ENCODE results near the gene ELAVL2. TPM values are rescaled to one million over a fixed set of nuclear protein-coding genes. Genes with fewer than 3 reads are reported as not detected.

Gene ELAVL2
- total and polyA plus RNA-seq, 2 of the 4 experiments (the other 2 are of a cell fraction) = 0.36 TPM; not detected in 1

DNA sequence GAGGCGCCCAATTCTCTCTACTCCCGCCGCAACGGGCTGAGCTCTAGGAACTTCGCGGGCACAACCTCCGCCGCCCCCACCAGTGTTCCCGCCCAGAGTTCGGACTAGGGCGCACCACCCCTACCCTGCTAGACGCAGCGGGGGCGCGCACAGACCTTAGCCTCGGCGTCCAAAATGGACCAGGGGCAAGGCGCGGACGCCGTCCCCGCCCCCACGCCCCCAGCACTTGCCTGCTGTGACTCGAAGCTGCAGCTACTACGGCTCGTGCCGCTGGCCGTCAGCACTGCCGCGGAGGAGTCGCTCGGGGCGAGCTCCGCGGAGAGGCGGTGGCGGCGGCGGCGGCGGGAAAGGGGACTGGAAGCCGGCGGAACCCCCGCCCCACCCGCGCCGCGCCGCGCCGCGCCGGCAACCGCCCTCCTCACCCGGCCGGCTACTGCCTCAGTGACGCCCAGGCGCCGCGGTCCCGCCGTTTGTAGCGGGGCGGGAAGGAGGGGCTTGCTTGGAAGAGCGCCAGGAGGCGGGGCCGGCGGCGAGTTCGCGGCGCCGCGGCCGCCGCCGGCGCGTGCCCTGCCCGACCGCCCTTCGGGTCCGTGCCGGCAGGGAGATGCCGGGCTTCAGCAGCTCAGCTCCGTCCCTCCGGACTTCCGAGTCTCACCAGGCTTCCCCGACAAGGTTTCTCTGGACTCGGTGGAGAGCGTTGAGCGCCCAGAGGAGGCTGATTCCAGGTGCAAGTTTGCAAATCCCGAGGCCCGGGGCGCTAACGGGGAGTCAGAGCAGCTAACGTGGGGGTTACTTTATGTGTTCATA lies 4.5 kb downstream of the ELAVL2 start:
- intact Hi-C loops (cut with micrococcal nuclease) (no loop called here), in situ Hi-C loops (cut with MboI; ENCODE audit: low sequenced_read_pairs) (no loop called here), dilution Hi-C loops (cut with HindIII; ENCODE audit: low sequenced_read_pairs, unreplicated experiment) (no loop called here)
- no peak overlapping the region for H2BK120ac ChIP-seq (ENCODE audit: low read depth, low read length)
- H2AK9ac ChIP-seq (replicated peaks; ENCODE audit: low read depth, low read length, poor library complexity) = no peak overlapping the region
- no peak overlapping the region for H2AFZ ChIP-seq (replicated peaks; ENCODE audit: low read length, poor library complexity)
- H3K14ac ChIP-seq (replicated peaks; ENCODE audit: low read depth, low read length) = no peak overlapping the region
- H2AK5ac ChIP-seq (ENCODE audit: low read depth, low read length) = no peak overlapping the region
- ChIA-PET POLR2A (ENCODE audit: unreplicated experiment) (no interaction called here), CTCF (no interaction called here)
- no TSS peak for BruUV-seq (replicated peaks)
- H4K8ac ChIP-seq (ENCODE audit: low read depth in 2 of 2, low read length in 2 of 2) = no peak overlapping the region
- H3K9me3 ChIP-seq (ENCODE audit: control insufficient read depth, insufficient read depth, low read length) = no peaks in the 10 kb centered on the region; the same call in 1 of the 2 replicates
- ATAC-seq (ENCODE audit: low read depth) (no peak), DNase-seq (no peak)
- H3K56ac ChIP-seq (ENCODE audit: extremely low read depth, insufficient read depth, low read length) = no peak overlapping the region
- no peak overlapping the region for H3K27ac ChIP-seq (ENCODE audit: insufficient read depth, low read length)
- H3K4ac ChIP-seq (ENCODE audit: low read depth, low read length) = no peak overlapping the region
- no peaks in the 10 kb centered on the region for H3K4me1 ChIP-seq (ENCODE audit: control insufficient read depth, insufficient read depth, low read length)
- H3K36me3 ChIP-seq (ENCODE audit: control insufficient read depth, insufficient read depth, low read length) = no peaks in the 10 kb centered on the region
- H2BK5ac ChIP-seq (ENCODE audit: low read depth, low read length, poor library complexity, severe bottlenecking) = no peak overlapping the region
- H3K27me3 ChIP-seq (ENCODE audit: control insufficient read depth, insufficient read depth, low read length) = peaks cover 17% of the 10 kb centered on the region
- no peaks in the 10 kb centered on the region for H3K79me1 ChIP-seq (ENCODE audit: low read depth in 1 of 2, low read length in 2 of 2)
- H4K5ac ChIP-seq (ENCODE audit: low read depth, low read length) = no peak overlapping the region
- no peak overlapping the region for H2BK15ac ChIP-seq (ENCODE audit: low read depth, low read length)
- no peak overlapping the region for H2BK20ac ChIP-seq (ENCODE audit: low read depth, low read length)
- no peak overlapping the region for H3K18ac ChIP-seq (ENCODE audit: low read depth, low read length)
- no peak overlapping the region for H3K9ac ChIP-seq (ENCODE audit: low read depth, low read length)
- H4K91ac ChIP-seq (ENCODE audit: insufficient read depth, low read depth, low read length) = no peak overlapping the region
- H3K4me3 ChIP-seq (ENCODE audit: insufficient read depth, low read depth, low read length) = no peak overlapping the region
- WGBS, 2 experiments (ENCODE audit: extremely low coverage in 2 of 2, insufficient read length in 1 of 2) = 2% methylated on average over 57 of the region's 97 CpGs; no CpG with 5 or more reads in 1 of the 2 experiments
- TF ChIP-seq MAZ (IDR thresholded peaks at IDR 0.05; ENCODE audit: borderline replicate concordance, low read depth, low read length) (no peak), MXI1 (IDR thresholded peaks at IDR 0.05; ENCODE audit: borderline replicate concordance, low read depth, low read length) (no peak), CEBPB (IDR thresholded peaks at IDR 0.05; ENCODE audit: low read depth, low read length) (no peak), BHLHE40 (IDR thresholded peaks at IDR 0.05; ENCODE audit: low read depth, low read length) (no peak)
- TF ChIP-seq, protein P1, sequence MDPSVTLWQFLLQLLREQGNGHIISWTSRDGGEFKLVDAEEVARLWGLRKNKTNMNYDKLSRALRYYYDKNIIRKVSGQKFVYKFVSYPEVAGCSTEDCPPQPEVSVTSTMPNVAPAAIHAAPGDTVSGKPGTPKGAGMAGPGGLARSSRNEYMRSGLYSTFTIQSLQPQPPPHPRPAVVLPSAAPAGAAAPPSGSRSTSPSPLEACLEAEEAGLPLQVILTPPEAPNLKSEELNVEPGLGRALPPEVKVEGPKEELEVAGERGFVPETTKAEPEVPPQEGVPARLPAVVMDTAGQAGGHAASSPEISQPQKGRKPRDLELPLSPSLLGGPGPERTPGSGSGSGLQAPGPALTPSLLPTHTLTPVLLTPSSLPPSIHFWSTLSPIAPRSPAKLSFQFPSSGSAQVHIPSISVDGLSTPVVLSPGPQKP (IDR thresholded peaks at IDR 0.05; ENCODE audit: borderline replicate concordance, low read depth, low read length) = no peak
- TF ChIP-seq, protein P2, sequence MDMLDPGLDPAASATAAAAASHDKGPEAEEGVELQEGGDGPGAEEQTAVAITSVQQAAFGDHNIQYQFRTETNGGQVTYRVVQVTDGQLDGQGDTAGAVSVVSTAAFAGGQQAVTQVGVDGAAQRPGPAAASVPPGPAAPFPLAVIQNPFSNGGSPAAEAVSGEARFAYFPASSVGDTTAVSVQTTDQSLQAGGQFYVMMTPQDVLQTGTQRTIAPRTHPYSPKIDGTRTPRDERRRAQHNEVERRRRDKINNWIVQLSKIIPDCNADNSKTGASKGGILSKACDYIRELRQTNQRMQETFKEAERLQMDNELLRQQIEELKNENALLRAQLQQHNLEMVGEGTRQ (IDR thresholded peaks at IDR 0.05; ENCODE audit: low read depth, low read length) = no peak
- no peaks in the 10 kb centered on the region for H4K20me1 ChIP-seq (ENCODE audit: insufficient read depth, low read length)
- no peak overlapping the region for H3K4me2 ChIP-seq (ENCODE audit: low read depth, low read length)
- H3K9me1 ChIP-seq (ENCODE audit: insufficient read depth, low read length) = no peaks in the 10 kb centered on the region
- no peak overlapping the region for H3K23ac ChIP-seq (ENCODE audit: low read depth, low read length)
